Measurements from ENCODE around the gene PSMC5. TPM values are rescaled to one million over a fixed set of nuclear protein-coding genes. Genes with fewer than 3 reads are reported as not detected.
"Not testable (repeated sequence)": the region's sequence is repeated elsewhere in the genome, so short reads cannot be mapped to it uniquely, and the experiment has no call there.

The PSMC5 gene
- total and polyA plus RNA-seq, 4 experiments from 2014 or later = 121 to 227 (median 155) TPM

DNA sequence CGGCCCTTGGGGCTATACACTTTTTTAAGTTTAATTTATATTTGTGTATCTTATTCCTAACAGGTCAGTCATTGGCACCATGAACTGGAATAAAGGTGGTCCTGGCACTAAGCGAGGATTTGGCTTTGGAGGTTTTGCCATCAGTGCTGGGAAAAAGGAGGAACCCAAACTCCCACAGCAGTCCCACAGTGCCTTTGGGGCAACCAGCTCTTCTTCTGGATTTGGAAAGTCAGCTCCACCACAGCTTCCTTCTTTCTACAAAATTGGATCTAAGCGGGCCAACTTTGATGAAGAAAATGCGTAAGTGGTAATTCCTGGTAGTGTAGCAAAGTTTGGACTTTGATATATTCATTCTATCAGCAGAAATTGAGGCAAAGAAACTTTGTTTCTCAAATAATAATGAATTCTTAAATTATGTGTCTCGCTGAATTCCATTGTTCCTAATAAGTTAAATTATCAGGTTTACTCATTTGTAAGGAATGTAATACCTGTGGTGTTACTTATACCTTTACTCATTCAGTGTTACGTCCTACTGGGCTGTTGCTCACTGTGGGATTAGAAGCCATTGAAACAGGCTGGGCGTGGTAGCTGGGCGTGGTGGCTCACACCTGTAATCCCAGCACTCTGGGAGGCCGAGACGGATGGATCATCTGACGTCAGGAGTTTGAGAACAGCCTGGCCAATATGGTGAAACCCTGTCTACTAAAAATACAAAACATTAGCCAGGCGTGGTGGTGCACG, 40.1 kb upstream of the PSMC5 start:
- H3K27me3 Mint-ChIP-seq = no peaks in the 10 kb centered on the region
- POLR2A ChIA-PET (ENCODE audit: partially characterized antibody) = no interaction called here

DNA sequence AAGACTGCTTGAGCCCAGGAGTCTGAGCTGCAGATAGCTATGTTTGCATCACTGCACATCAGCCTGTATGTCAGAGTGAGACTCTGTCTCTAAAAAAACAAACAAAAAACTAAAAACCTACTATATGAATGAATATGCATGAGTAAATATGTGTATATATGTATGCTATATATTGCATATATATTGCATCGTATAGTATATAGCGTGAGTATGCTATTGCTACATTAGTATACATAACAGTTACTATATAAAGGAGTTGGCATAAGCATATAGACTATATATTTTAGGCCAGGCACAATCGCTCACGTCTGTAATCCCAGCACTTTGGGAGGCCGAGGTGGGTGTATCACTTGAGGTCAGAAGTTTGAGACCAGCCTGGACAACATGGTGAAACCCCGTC, 37.2 kb upstream of the PSMC5 start:
- no peaks in the 10 kb centered on the region for H3K9me3 Mint-ChIP-seq
- H3K36me3 ChIP-seq (ENCODE audit: insufficient read depth, low read length) = peaks cover 46% of the 10 kb centered on the region
- CTCF ChIA-PET (ENCODE audit: partially characterized antibody) = no interaction called here
- no peak overlapping the region for H3K27ac ChIP-seq (ENCODE audit: low read depth, low read length)
- H3K4me1 ChIP-seq (ENCODE audit: insufficient read depth, low read length) = no peaks in the 10 kb centered on the region
- no peak overlapping the region for H3K4me3 Mint-ChIP-seq
- POLR2A ChIA-PET (ENCODE audit: partially characterized antibody) = interaction anchor here (0.5 to 1.4 kb wide), 3 partner anchors 15 to 92 kb away, joined by 3 to 5 read pairs (median 3); no protein-coding TSS in a partner anchor
- H3K27ac Mint-ChIP-seq = no peak overlapping the region
- H3K4me3 ChIP-seq (ENCODE audit: low read length in 2 of 2) = no peak overlapping the region
- H3K36me3 Mint-ChIP-seq = peaks cover 31 to 61% of the 10 kb centered on the region in 2 donors
- H3K4me1 Mint-ChIP-seq = peaks cover 3 to 7% (median 5%) of the 10 kb centered on the region in 4 donors
- H3K9me3 ChIP-seq (ENCODE audit: control insufficient read depth in 1 of 2, low read length in 2 of 2) = no peaks in the 10 kb centered on the region
- intact Hi-C loops (cut with micrococcal nuclease) = no loop called here
- no peak for DNase-seq
- no peaks in the 10 kb centered on the region for H3K27me3 Mint-ChIP-seq
- H3K27me3 ChIP-seq (ENCODE audit: insufficient read depth, low read length) = no peaks in the 10 kb centered on the region

More for the DNA sequence above, 40.1 kb upstream of the PSMC5 start:
- Histone ChIP-seq H3K27ac (ENCODE audit: low read depth, low read length) (no peak overlapping the region), H3K27me3 (ENCODE audit: insufficient read depth, low read length) (no peaks in the 10 kb centered on the region), H3K9me3 (ENCODE audit: control insufficient read depth in 1 of 2, low read length in 2 of 2) (no peaks in the 10 kb centered on the region), H3K4me3 (ENCODE audit: low read length in 2 of 2) (no peak overlapping the region), H3K36me3 (ENCODE audit: insufficient read depth, low read length) (peaks cover 34% of the 10 kb centered on the region), H3K4me1 (ENCODE audit: insufficient read depth, low read length) (peaks cover 25% of the 10 kb centered on the region)
- intact Hi-C loops (cut with micrococcal nuclease) = no loop called here
- Mint-ChIP-seq H3K4me3 (no peak overlapping the region), H3K36me3 (peaks cover 16 to 60% of the 10 kb centered on the region in 2 donors), H3K27ac (peak overlapping the region in 1 of 7 donors; percentile 12), H3K9me3 (no peaks in the 10 kb centered on the region), H3K4me1 (peaks cover 16 to 24% (median 22%) of the 10 kb centered on the region in 4 donors)
- CTCF ChIA-PET (ENCODE audit: partially characterized antibody) = no interaction called here
- no peak for DNase-seq

DNA sequence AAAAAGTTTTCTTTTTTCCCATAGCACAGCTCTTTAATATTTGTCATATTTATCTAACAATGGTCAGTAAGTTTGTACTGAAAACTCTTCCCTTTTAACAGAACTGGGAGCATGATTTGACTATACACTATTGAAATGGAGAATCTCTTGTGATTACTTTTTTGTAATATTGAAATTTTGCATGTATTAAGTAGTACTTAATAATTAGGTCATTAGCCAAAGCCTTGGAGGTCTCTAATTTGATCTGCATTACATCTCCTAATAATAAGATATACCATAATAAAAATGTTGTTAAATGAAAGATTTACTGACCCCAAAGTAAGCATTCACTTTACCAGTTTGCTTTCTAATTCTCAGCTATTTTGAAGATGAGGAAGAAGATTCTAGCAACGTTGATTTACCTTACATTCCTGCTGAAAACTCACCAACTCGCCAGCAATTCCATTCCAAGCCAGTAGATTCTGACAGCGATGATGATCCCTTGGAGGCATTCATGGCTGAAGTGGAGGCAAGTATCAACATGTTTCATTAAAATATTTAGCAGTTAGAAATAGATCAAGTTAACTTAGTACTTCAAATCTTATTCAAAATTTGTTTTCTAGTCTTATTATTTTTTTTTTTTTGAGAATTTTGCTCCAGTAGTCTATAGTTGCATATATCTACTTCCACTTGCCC, 35.0 kb upstream of the PSMC5 start:
- Histone ChIP-seq H3K9me3 (ENCODE audit: control insufficient read depth in 1 of 2, low read length in 2 of 2) (no peaks in the 10 kb centered on the region), H3K27ac (ENCODE audit: low read depth, low read length) (no peak overlapping the region), H3K4me3 (ENCODE audit: low read length in 2 of 2) (no peak overlapping the region), H3K27me3 (ENCODE audit: insufficient read depth, low read length) (no peaks in the 10 kb centered on the region), H3K36me3 (ENCODE audit: insufficient read depth, low read length) (peaks cover 54% of the 10 kb centered on the region), H3K4me1 (ENCODE audit: insufficient read depth, low read length) (no peaks in the 10 kb centered on the region)
- Mint-ChIP-seq H3K27ac (peak overlapping the region in 2 of 7 donors; percentile 46 to 68), H3K36me3 (peaks cover 31 to 71% of the 10 kb centered on the region in 2 donors), H3K27me3 (no peaks in the 10 kb centered on the region), H3K4me3 (no peak overlapping the region), H3K9me3 (no peaks in the 10 kb centered on the region), H3K4me1 (peaks cover 0 to 4% (median under 1%) of the 10 kb centered on the region in 4 donors)
- intact Hi-C loops (cut with micrococcal nuclease) = no loop called here
- POLR2A ChIA-PET (ENCODE audit: partially characterized antibody) = no interaction called here
- no peak for DNase-seq
- CTCF ChIA-PET (ENCODE audit: partially characterized antibody) = no interaction called here

DNA sequence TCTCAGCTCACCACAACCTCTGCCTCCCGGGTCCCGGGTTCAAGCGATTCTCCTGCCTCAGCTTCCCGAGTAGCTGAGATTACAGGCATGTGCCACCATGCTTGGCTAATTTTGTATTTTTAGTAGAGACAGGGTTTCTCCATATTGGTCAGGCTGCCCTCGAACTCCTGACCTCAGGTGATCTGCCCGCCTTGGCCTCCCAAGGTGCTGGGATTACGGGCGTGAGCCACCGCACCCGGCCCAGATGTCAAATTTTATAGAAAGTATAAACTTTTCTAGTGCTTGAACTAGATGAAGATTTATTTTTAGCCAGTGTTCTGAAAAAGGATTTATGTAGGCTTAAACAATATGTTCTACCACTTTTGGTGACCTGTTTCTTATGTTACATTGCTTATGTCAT, 30.9 kb upstream of the PSMC5 start:
- peaks cover 65% of the 10 kb centered on the region for H3K36me3 ChIP-seq (ENCODE audit: insufficient read depth, low read length)
- peak overlapping the region in 1 of 7 donors; percentile 35 for H3K27ac Mint-ChIP-seq
- H3K27me3 Mint-ChIP-seq; H3K27ac ChIP-seq (ENCODE audit: low read depth, low read length); H3K9me3 Mint-ChIP-seq; H3K4me3 ChIP-seq (ENCODE audit: low read length in 2 of 2); H3K27me3 ChIP-seq (ENCODE audit: insufficient read depth, low read length); H3K4me1 Mint-ChIP-seq; POLR2A ChIA-PET (ENCODE audit: partially characterized antibody); intact Hi-C loops (cut with micrococcal nuclease); H3K9me3 ChIP-seq (ENCODE audit: control insufficient read depth in 1 of 2, low read length in 2 of 2); H3K4me3 Mint-ChIP-seq; H3K4me1 ChIP-seq (ENCODE audit: insufficient read depth, low read length); DNase-seq: not testable (repeated sequence)
- peaks cover 53 to 84% of the 10 kb centered on the region in 2 donors for H3K36me3 Mint-ChIP-seq
- CTCF ChIA-PET (ENCODE audit: partially characterized antibody) = interaction anchor here (1.3 kb wide), 1 partner anchor 390 kb away, joined by 3 read pairs; no protein-coding TSS in a partner anchor

DNA sequence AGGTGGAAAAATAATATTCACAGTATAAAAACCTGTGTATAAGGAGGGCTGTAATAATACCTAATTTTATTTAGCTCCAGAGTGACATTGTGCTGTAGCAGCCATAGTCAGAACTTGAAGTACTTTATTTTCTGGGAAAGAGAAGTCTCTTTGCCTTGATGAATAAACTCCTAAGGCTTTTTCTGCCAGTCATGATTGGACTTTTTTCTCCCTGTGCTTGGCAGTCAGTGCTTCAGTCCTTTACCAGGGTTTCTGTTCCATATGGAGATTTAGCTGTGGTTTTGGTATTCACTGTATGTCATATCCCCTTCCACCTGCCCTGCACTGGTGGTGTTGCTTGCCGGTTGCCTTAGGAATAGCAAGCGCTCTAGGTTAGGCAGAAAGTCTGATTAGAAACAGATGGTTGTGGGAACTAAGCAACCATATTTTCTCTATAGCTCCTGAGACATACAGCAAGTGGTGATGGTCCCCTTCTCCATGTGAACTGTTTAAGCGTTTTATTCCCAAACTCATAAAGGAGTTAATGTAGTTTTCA, 28.6 kb upstream of the PSMC5 start:
- H3K4me3 ChIP-seq (ENCODE audit: low read length in 2 of 2) = no peak overlapping the region
- no peak for DNase-seq
- peaks cover 46 to 76% of the 10 kb centered on the region in 2 donors for H3K36me3 Mint-ChIP-seq
- no peaks in the 10 kb centered on the region for H3K27me3 ChIP-seq (ENCODE audit: insufficient read depth, low read length)
- H3K27ac ChIP-seq (ENCODE audit: low read depth, low read length) = no peak overlapping the region
- H3K36me3 ChIP-seq (ENCODE audit: insufficient read depth, low read length) = peaks cover 69% of the 10 kb centered on the region
- no peaks in the 10 kb centered on the region for H3K27me3 Mint-ChIP-seq
- H3K4me1 ChIP-seq (ENCODE audit: insufficient read depth, low read length) = no peaks in the 10 kb centered on the region
- intact Hi-C loops (cut with micrococcal nuclease) = no loop called here
- no peak overlapping the region for H3K4me3 Mint-ChIP-seq
- POLR2A ChIA-PET (ENCODE audit: partially characterized antibody) = interaction anchor here (1.3 to 2.8 kb wide), 2 partner anchors 11 to 102 kb away, joined by 3 to 12 read pairs; no protein-coding TSS in a partner anchor
- H3K4me1 Mint-ChIP-seq = peaks cover 0 to 6% (median 0%) of the 10 kb centered on the region in 4 donors
- H3K9me3 Mint-ChIP-seq = no peaks in the 10 kb centered on the region
- no peak overlapping the region for H3K27ac Mint-ChIP-seq
- CTCF ChIA-PET (ENCODE audit: partially characterized antibody) = no interaction called here
- H3K9me3 ChIP-seq (ENCODE audit: control insufficient read depth in 1 of 2, low read length in 2 of 2) = no peaks in the 10 kb centered on the region

DNA sequence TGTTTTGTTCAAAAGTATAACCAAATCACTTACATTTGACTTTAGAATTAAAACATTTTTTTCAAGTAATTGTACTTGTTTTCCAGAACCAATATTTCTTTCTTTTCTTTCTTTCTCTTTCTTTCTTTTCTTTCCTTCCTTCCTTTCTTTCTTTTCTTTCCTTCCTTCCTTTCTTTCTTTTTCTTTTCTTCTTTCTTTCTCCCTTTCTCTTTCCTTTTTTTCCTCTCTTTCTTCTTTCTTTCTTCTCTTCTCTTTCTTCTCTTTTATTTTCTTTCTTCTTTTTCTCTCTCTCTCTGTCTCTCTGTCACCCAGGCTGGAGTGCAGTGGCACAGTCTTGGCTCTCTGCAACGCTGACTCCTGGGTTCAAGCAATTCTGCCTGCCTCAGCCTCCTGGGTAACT, 26.4 kb upstream of the PSMC5 start:
- Histone ChIP-seq H3K36me3 (ENCODE audit: insufficient read depth, low read length) (peaks cover 68% of the 10 kb centered on the region), H3K4me1 (ENCODE audit: insufficient read depth, low read length) (no peaks in the 10 kb centered on the region), H3K9me3 (ENCODE audit: control insufficient read depth in 1 of 2, low read length in 2 of 2) (no peaks in the 10 kb centered on the region), H3K27ac (ENCODE audit: low read depth, low read length) (no peak overlapping the region), H3K27me3 (ENCODE audit: insufficient read depth, low read length) (no peaks in the 10 kb centered on the region), H3K4me3 (ENCODE audit: low read length in 2 of 2) (no peak overlapping the region)
- Mint-ChIP-seq H3K27ac (peak overlapping the region in 1 of 7 donors; percentile 32), H3K4me3 (no peak overlapping the region), H3K9me3 (no peaks in the 10 kb centered on the region), H3K4me1 (peaks cover 0 to 6% (median 0%) of the 10 kb centered on the region in 4 donors), H3K27me3 (no peaks in the 10 kb centered on the region), H3K36me3 (peaks cover 46 to 78% of the 10 kb centered on the region in 2 donors)
- POLR2A ChIA-PET (ENCODE audit: partially characterized antibody) = interaction anchor here (1.1 to 2.8 kb wide), 2 partner anchors 41 to 104 kb away, joined by 3 to 12 read pairs; no protein-coding TSS in a partner anchor
- CTCF ChIA-PET (ENCODE audit: partially characterized antibody) = interaction anchor here (0.6 kb wide), 1 partner anchor 106 kb away, joined by 4 read pairs; no protein-coding TSS in a partner anchor
- DNase-seq = no peak
- intact Hi-C loops (cut with micrococcal nuclease) = no loop called here

DNA sequence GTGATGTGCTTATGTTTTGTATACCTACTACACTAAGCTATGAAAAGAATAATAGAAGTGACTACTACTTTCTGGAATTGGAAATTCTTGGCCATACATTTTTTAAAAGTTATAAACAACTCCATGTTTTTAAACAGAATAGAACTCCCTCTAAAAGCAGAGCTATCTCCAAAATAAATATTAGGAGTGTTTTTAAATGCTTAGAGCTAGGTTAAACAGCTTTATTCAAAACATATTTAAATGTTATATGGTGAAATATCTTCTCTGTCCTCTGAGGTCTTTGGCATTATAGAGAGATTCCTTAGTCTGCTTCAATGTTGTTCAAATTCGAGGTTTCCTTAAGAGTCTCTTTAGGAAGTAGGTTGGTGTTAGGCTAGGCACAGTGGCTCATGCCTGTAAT, 22.9 kb upstream of the PSMC5 start:
- no peaks in the 10 kb centered on the region for H3K9me3 Mint-ChIP-seq
- peaks cover 56 to 75% of the 10 kb centered on the region in 2 donors for H3K36me3 Mint-ChIP-seq
- CTCF ChIA-PET (ENCODE audit: partially characterized antibody) = interaction anchor here (1.5 kb wide), 2 partner anchors 31 kb away, joined by 5 to 6 read pairs; partner anchors contain the start of genes CCDC47 and DDX42
- H3K36me3 ChIP-seq (ENCODE audit: insufficient read depth, low read length) = peaks cover 70% of the 10 kb centered on the region
- H3K4me3 Mint-ChIP-seq = no peak overlapping the region
- H3K4me1 ChIP-seq (ENCODE audit: insufficient read depth, low read length) = no peaks in the 10 kb centered on the region
- POLR2A ChIA-PET (ENCODE audit: partially characterized antibody) = interaction anchor here (1.2 to 1.7 kb wide), 4 partner anchors 14 to 182 kb away, joined by 3 to 6 read pairs (median 5); partner anchors contain the start of genes CCDC47, DDX42 and MAP3K3
- no peaks in the 10 kb centered on the region for H3K27me3 ChIP-seq (ENCODE audit: insufficient read depth, low read length)
- peaks cover 0 to 4% (median 0%) of the 10 kb centered on the region in 4 donors for H3K4me1 Mint-ChIP-seq
- DNase-seq = no peak
- H3K27me3 Mint-ChIP-seq = no peaks in the 10 kb centered on the region
- no peak overlapping the region for H3K4me3 ChIP-seq (ENCODE audit: low read length in 2 of 2)
- H3K27ac ChIP-seq (ENCODE audit: low read depth, low read length) = no peak overlapping the region
- H3K27ac Mint-ChIP-seq = peak overlapping the region in 4 of 7 donors; percentile 10 to 87 (median 42)
- no peaks in the 10 kb centered on the region for H3K9me3 ChIP-seq (ENCODE audit: control insufficient read depth in 1 of 2, low read length in 2 of 2)
- intact Hi-C loops (cut with micrococcal nuclease) = no loop called here

Measured in CD4-positive, alpha-beta memory T cell (primary cell).